Duodenal mucosa (tissue), 2 donors: ENCODE results near the gene HSH2D.

ENCODE experiments used
- H3K27ac ChIP-seq: one replicate; pipeline ENCODE4 v1.7.0; 2013; ENCODE audit warnings: low read depth, low read length
- H3K27me3 ChIP-seq, 2 donors: one replicate each; pipeline ENCODE4 v1.7.0; 2013; ENCODE audit warnings: low read length in 2 of 2, control low read depth in 1 of 2; ENCODE audit not compliant: insufficient read depth in 2 of 2, control insufficient read depth in 1 of 2
- H3K36me3 ChIP-seq, 2 donors: one replicate each; pipeline ENCODE4 v1.7.0; 2013; ENCODE audit warnings: low read length in 2 of 2, control low read depth in 1 of 2; ENCODE audit not compliant: insufficient read depth in 2 of 2, control insufficient read depth in 1 of 2
- H3K4me1 ChIP-seq, 2 donors: one replicate each; pipeline ENCODE4 v1.7.0; 2013; ENCODE audit warnings: low read length in 2 of 2, control low read depth in 1 of 2; ENCODE audit not compliant: insufficient read depth in 2 of 2, control insufficient read depth in 1 of 2
- H3K4me3 ChIP-seq, 2 donors: one replicate each; pipeline ENCODE4 v1.7.0; 2013; ENCODE audit warnings: low read length in 2 of 2, low read depth in 1 of 2
- H3K9ac ChIP-seq, 2 donors: one replicate each; pipeline ENCODE4 v1.7.0; 2013; ENCODE audit warnings: low read length in 2 of 2, low read depth in 1 of 2
- H3K9me3 ChIP-seq, 2 donors: one replicate each; pipeline ENCODE4 v1.7.0; 2013; ENCODE audit warnings: low read length in 2 of 2, control low read depth in 1 of 2; ENCODE audit not compliant: control insufficient read depth in 1 of 2

The HSH2D gene

GRCh38 chr19:16154557-16154956 is 11.1 kb downstream of the HSH2D start:
- no peaks in the 10 kb centered on the region for H3K27me3 ChIP-seq
- peaks cover 30 to 35% of the 10 kb centered on the region in 2 donors for H3K36me3 ChIP-seq
- H3K9ac ChIP-seq = no peak overlapping the region
- H3K4me3 ChIP-seq = no peak overlapping the region
- no peaks in the 10 kb centered on the region for H3K4me1 ChIP-seq
- H3K9me3 ChIP-seq = no peaks in the 10 kb centered on the region
- no peak overlapping the region for H3K27ac ChIP-seq

GRCh38 chr19:16155128-16155527 is 11.6 kb downstream of the HSH2D start:
- Histone ChIP-seq H3K36me3 (peaks cover 30 to 35% of the 10 kb centered on the region in 2 donors), H3K4me3 (no peak overlapping the region), H3K4me1 (no peaks in the 10 kb centered on the region), H3K27me3 (no peaks in the 10 kb centered on the region), H3K9me3 (no peaks in the 10 kb centered on the region), H3K9ac (no peak overlapping the region), H3K27ac (no peak overlapping the region)

GRCh38 chr19:16156904-16157303 is 13.4 kb downstream of the HSH2D start:
- Histone ChIP-seq H3K27ac (no peak overlapping the region), H3K9ac (no peak overlapping the region), H3K36me3 (peaks cover 30 to 35% of the 10 kb centered on the region in 2 donors), H3K4me3 (no peak overlapping the region), H3K27me3 (no peaks in the 10 kb centered on the region), H3K4me1 (peaks cover 4% of the 10 kb centered on the region in 2 donors), H3K9me3 (no peaks in the 10 kb centered on the region)

- Histone ChIP-seq H3K9ac (no peak overlapping the region), H3K9me3 (no peaks in the 10 kb centered on the region), H3K27ac (no peak overlapping the region), H3K4me1 (peaks cover 4% of the 10 kb centered on the region in 2 donors), H3K27me3 (no peaks in the 10 kb centered on the region), H3K4me3 (no peak overlapping the region), H3K36me3 (peaks cover 27 to 32% of the 10 kb centered on the region in 2 donors)
Measured at GRCh38 chr19:16157601-16158000, 14.1 kb downstream of the HSH2D start.

- Histone ChIP-seq H3K27ac (no peak overlapping the region), H3K27me3 (no peaks in the 10 kb centered on the region), H3K9me3 (no peaks in the 10 kb centered on the region), H3K36me3 (peaks cover 12 to 16% of the 10 kb centered on the region in 2 donors), H3K9ac (no peak overlapping the region), H3K4me3 (no peak overlapping the region), H3K4me1 (peaks cover 9 to 11% of the 10 kb centered on the region in 2 donors)
Measured at GRCh38 chr19:16159655-16160054, 16.2 kb downstream of the HSH2D start.

GRCh38 chr19:16160445-16160942 is 17.0 kb downstream of the HSH2D start:
- Histone ChIP-seq H3K9ac (no peak overlapping the region), H3K9me3 (no peaks in the 10 kb centered on the region), H3K4me1 (peaks cover 9 to 12% of the 10 kb centered on the region in 2 donors), H3K27me3 (no peaks in the 10 kb centered on the region), H3K27ac (no peak overlapping the region), H3K36me3 (peaks cover 6 to 7% of the 10 kb centered on the region in 2 donors), H3K4me3 (no peak overlapping the region)

GRCh38 chr19:16160943-16161560 is 17.6 kb downstream of the HSH2D start:
- Histone ChIP-seq H3K36me3 (peaks cover 6 to 7% of the 10 kb centered on the region in 2 donors), H3K4me1 (peaks cover 9 to 12% of the 10 kb centered on the region in 2 donors), H3K27ac (no peak overlapping the region), H3K27me3 (no peaks in the 10 kb centered on the region), H3K9me3 (no peaks in the 10 kb centered on the region), H3K4me3 (no peak overlapping the region), H3K9ac (no peak overlapping the region)

- H3K4me1 ChIP-seq = peaks cover 9 to 12% of the 10 kb centered on the region in 2 donors
- no peak overlapping the region for H3K27ac ChIP-seq
- no peak overlapping the region for H3K9ac ChIP-seq
- H3K27me3 ChIP-seq = no peaks in the 10 kb centered on the region
- no peaks in the 10 kb centered on the region for H3K9me3 ChIP-seq
- H3K36me3 ChIP-seq = peaks cover 6 to 7% of the 10 kb centered on the region in 2 donors
- H3K4me3 ChIP-seq = no peak overlapping the region
Measured at GRCh38 chr19:16161840-16162239, 18.4 kb downstream of the HSH2D start.

- Histone ChIP-seq H3K9me3 (peaks cover 0 to 2% of the 10 kb centered on the region in 2 donors), H3K9ac (no peak overlapping the region), H3K4me1 (peaks cover 9 to 12% of the 10 kb centered on the region in 2 donors), H3K27me3 (no peaks in the 10 kb centered on the region), H3K4me3 (no peak overlapping the region), H3K36me3 (no peaks in the 10 kb centered on the region), H3K27ac (no peak overlapping the region)
Measured at GRCh38 chr19:16164222-16164890, 20.9 kb downstream of the HSH2D start.

- H3K9me3 ChIP-seq = peaks cover 0 to 2% of the 10 kb centered on the region in 2 donors
- no peak overlapping the region for H3K27ac ChIP-seq
- H3K27me3 ChIP-seq = no peaks in the 10 kb centered on the region
- peaks cover 5 to 8% of the 10 kb centered on the region in 2 donors for H3K4me1 ChIP-seq
- no peaks in the 10 kb centered on the region for H3K36me3 ChIP-seq
- no peak overlapping the region for H3K4me3 ChIP-seq
- H3K9ac ChIP-seq = no peak overlapping the region
Measured at GRCh38 chr19:16166417-16166816, 22.9 kb downstream of the HSH2D start.
